AG04449 (cell line): ENCODE data around the gene NRARP.

Source experiments
- CTCF ChIA-PET: fragments of 350-600 bp; formaldehyde crosslinking; extraction: SDS; loops from one replicate; lab custom pipeline; 2021; ENCODE audit warnings: antibody characterized with exemption; lab: Yijun Ruan, JAX
- POLR2A ChIA-PET: fragments of 400-600, 350-600 bp; formaldehyde crosslinking; extraction: SDS; loops from one replicate; lab custom pipeline; 2020; ENCODE audit warnings: antibody characterized with exemption, inconsistent platforms; lab: Yijun Ruan, JAX
- DNase-seq: peaks from one replicate; pipeline ENCODE4 v3.0.0-alpha.2; 2010; ENCODE audit warnings: low read depth, low spot score
- H3K4me3 ChIP-seq: 2 replicates; pipeline ENCODE4 v1.5.1; 2011; ENCODE audit warnings: low read depth, mild to moderate bottlenecking, control low read depth, low read length
- CTCF ChIP-seq: IDR thresholded peaks from one replicate; pipeline ENCODE4 v1.5.1; 2011; ENCODE audit warnings: mild to moderate bottlenecking, moderate library complexity, low read length, control low read depth, inconsistent platforms; ENCODE audit not compliant: insufficient read depth; ENCODE audit errors: missing control alignments

Gene NRARP

GRCh38 chr9:137306850-137307254 lies 4.8 kb upstream of the NRARP start:
- no peak for TF ChIP-seq CTCF
- ChIA-PET POLR2A (no interaction called here), CTCF (interaction anchor here (1.0 to 1.7 kb wide), 2 partner anchors 10 to 13 kb away, joined by 3 read pairs; no protein-coding TSS in a partner anchor)
- no peak for DNase-seq
- no peak overlapping the region for H3K4me3 ChIP-seq

- no peak for DNase-seq
- ChIA-PET POLR2A (interaction anchor here (0.6 kb wide), 1 partner anchor 114 kb away, joined by 3 read pairs; no protein-coding TSS in a partner anchor), CTCF (interaction anchor here (1.0 to 1.7 kb wide), 2 partner anchors 9 to 12 kb away, joined by 3 read pairs; no protein-coding TSS in a partner anchor)
- TF ChIP-seq CTCF = no peak
- no peak overlapping the region for H3K4me3 ChIP-seq
Observed at GRCh38 chr9:137306066-137306849, 4.2 kb upstream of the NRARP start.

- no peak for DNase-seq
- H3K4me3 ChIP-seq = no peak overlapping the region
- ChIA-PET POLR2A (interaction anchor here (0.6 kb wide), 1 partner anchor 114 kb away, joined by 3 read pairs; no protein-coding TSS in a partner anchor), CTCF (interaction anchor here (1.0 kb wide), 1 partner anchor 9 kb away, joined by 3 read pairs; no protein-coding TSS in a partner anchor)
- no peak for TF ChIP-seq CTCF
Observed at GRCh38 chr9:137305798-137306065, 3.7 kb upstream of the NRARP start.

GRCh38 chr9:137305060-137305797 lies 3.2 kb upstream of the NRARP start:
- CTCF ChIA-PET = interaction anchor here (0.5 kb wide), 1 partner anchor 20 kb away, joined by 3 read pairs; no protein-coding TSS in a partner anchor

GRCh38 chr9:137304383-137305059 lies 2.5 kb upstream of the NRARP start:
- DNase-seq = no peak
- H3K4me3 ChIP-seq = no peak overlapping the region
- ChIA-PET CTCF (interaction anchor here (0.5 to 2.7 kb wide), 4 partner anchors 8 to 118 kb away, joined by 3 to 7 read pairs (median 4); partner anchors contain the start of genes EXD3 and NOXA1), POLR2A (no interaction called here)
- TF ChIP-seq CTCF = peak; percentile 23

More at GRCh38 chr9:137305060-137305797, 3.2 kb upstream of the NRARP start:
- DNase-seq = no peak
- POLR2A ChIA-PET = no interaction called here
- no peak overlapping the region for H3K4me3 ChIP-seq
- peak; percentile 7 for TF ChIP-seq CTCF
